ENCODE results near the gene STX2. TPM values are rescaled to one million over a fixed set of nuclear protein-coding genes. Genes with fewer than 3 reads are reported as not detected.

The STX2 gene
- total RNA-seq, 4 donors from 2014 or later, result 46.6 to 80.8 (median 49.1) TPM

DNA sequence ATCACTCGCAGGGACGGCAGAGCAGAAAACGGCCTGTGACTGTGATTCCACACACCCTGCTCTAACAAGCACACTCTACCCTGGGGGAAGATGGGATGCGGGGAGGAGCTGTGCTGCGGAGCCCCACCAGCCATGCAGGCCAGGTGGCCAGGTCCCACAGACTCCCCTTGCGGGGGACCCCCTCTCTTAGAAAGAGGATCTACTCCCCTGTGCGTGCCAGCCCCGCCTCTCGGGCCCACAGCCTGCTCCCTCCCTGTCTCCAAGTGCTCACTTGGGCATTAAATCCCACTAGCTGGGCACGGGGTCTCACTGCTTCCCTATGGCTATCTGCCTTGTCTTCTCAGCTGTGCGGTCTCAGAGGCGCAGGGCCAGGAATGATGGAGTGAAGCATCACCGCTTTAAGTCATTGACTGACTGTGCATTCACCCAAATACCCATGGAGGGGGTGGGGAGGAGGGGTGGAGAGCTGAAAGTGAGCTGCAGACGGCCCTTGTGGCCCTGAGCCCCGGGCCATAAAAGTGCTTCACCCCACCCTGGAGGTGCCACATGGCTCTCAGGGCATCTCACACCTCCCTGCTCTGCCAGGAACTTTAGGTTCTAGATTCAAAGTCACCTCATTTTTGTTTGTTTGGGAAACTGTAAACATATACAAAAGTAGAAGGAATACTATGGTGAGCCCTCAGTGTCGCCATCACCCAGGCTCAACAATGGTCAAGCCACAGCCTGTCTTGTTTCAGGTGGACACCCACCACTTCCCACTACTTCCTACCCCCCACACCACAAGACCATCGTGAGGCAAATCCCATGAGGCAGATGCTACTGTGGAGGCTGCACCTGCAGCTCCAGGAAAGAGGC lies 9.4 kb downstream of the STX2 start:
- H3K4me1 ChIP-seq, result peaks cover 10 to 56% (median 43%) of the 10 kb centered on the region in 4 donors
- no peaks in the 10 kb centered on the region for H3K27me3 ChIP-seq
- peaks cover 0 to 13% (median 4%) of the 10 kb centered on the region in 4 donors for H3K36me3 ChIP-seq
- intact Hi-C loops (cut with DNase I), result no loop called here
- TF ChIP-seq POLR2AphosphoS5 (IDR thresholded peaks at IDR 0.05) (no peak), POLR2A (IDR thresholded peaks at IDR 0.05; ENCODE audit: low read depth) (no peak), EP300 (IDR thresholded peaks at IDR 0.05) (no peak)
- TF ChIP-seq, protein P1, sequence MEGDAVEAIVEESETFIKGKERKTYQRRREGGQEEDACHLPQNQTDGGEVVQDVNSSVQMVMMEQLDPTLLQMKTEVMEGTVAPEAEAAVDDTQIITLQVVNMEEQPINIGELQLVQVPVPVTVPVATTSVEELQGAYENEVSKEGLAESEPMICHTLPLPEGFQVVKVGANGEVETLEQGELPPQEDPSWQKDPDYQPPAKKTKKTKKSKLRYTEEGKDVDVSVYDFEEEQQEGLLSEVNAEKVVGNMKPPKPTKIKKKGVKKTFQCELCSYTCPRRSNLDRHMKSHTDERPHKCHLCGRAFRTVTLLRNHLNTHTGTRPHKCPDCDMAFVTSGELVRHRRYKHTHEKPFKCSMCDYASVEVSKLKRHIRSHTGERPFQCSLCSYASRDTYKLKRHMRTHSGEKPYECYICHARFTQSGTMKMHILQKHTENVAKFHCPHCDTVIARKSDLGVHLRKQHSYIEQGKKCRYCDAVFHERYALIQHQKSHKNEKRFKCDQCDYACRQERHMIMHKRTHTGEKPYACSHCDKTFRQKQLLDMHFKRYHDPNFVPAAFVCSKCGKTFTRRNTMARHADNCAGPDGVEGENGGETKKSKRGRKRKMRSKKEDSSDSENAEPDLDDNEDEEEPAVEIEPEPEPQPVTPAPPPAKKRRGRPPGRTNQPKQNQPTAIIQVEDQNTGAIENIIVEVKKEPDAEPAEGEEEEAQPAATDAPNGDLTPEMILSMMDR (IDR thresholded peaks at IDR 0.05), result no peak
- 85% methylated on average over 14 of the region's 17 CpGs for WGBS
- no peak overlapping the region for H3K4me3 ChIP-seq
- DNase-seq (ENCODE audit: extremely low spot score), result no peak
- no peaks in the 10 kb centered on the region for H3K9me3 ChIP-seq
- no peak overlapping the region for H3K27ac ChIP-seq (replicated peaks in 1 of 4)

- Histone ChIP-seq H3K27ac (replicated peaks in 1 of 4) (no peak overlapping the region), H3K4me1 (peaks cover 10 to 56% (median 43%) of the 10 kb centered on the region in 4 donors), H3K4me3 (no peak overlapping the region), H3K36me3 (peaks cover 0 to 17% (median 5%) of the 10 kb centered on the region in 4 donors), H3K9me3 (no peaks in the 10 kb centered on the region), H3K27me3 (no peaks in the 10 kb centered on the region)
- TF ChIP-seq POLR2AphosphoS5 (IDR thresholded peaks at IDR 0.05), result no peak
- no peak for TF ChIP-seq POLR2A (IDR thresholded peaks at IDR 0.05; ENCODE audit: low read depth)
- TF ChIP-seq EP300 (IDR thresholded peaks at IDR 0.05), result no peak
- TF ChIP-seq, protein P1 (IDR thresholded peaks at IDR 0.05), result no peak
- intact Hi-C loops (cut with DNase I), result no loop called here
- 95% methylated on average over 8 of the region's 8 CpGs for WGBS
- no peak for DNase-seq (ENCODE audit: extremely low spot score)
These were observed 10.2 kb downstream of the STX2 start for GRCh38 chr12:130828895-130829294.

GRCh38 chr12:130827432-130827831 lies 11.6 kb downstream of the STX2 start:
- H3K27ac ChIP-seq (replicated peaks in 1 of 4), result peak overlapping the region; percentile 57 to 83 (median 64)
- TF ChIP-seq POLR2AphosphoS5 (IDR thresholded peaks at IDR 0.05), result no peak
- TF ChIP-seq POLR2A (IDR thresholded peaks at IDR 0.05; ENCODE audit: low read depth), result no peak
- no peak for TF ChIP-seq EP300 (IDR thresholded peaks at IDR 0.05)
- TF ChIP-seq, protein P1 (IDR thresholded peaks at IDR 0.05), result no peak
- intact Hi-C loops (cut with DNase I), result no loop called here
- H3K9me3 ChIP-seq, result no peaks in the 10 kb centered on the region
- 10% methylated on average over 3 of the region's 3 CpGs for WGBS
- H3K4me3 ChIP-seq, result peak overlapping the region in 1 of 4 donors; percentile 23
- peaks cover 0 to 22% (median 17%) of the 10 kb centered on the region in 4 donors for H3K36me3 ChIP-seq
- no peak for DNase-seq (ENCODE audit: extremely low spot score)
- no peaks in the 10 kb centered on the region for H3K27me3 ChIP-seq
- peaks cover 2 to 41% (median 33%) of the 10 kb centered on the region in 4 donors for H3K4me1 ChIP-seq

GRCh38 chr12:130826151-130826801 lies 12.8 kb downstream of the STX2 start:
- Histone ChIP-seq H3K27me3 (no peaks in the 10 kb centered on the region), H3K27ac (replicated peaks in 1 of 4) (peak overlapping the region in 3 of 4 donors; percentile 59 to 83 (median 70)), H3K36me3 (peaks cover 0 to 32% (median 25%) of the 10 kb centered on the region in 4 donors), H3K4me3 (no peak overlapping the region), H3K9me3 (no peaks in the 10 kb centered on the region), H3K4me1 (peaks cover 2 to 36% (median 28%) of the 10 kb centered on the region in 4 donors)
- intact Hi-C loops (cut with DNase I), result no loop called here
- WGBS, result 71% methylated on average over 18 of the region's 21 CpGs
- DNase-seq (ENCODE audit: extremely low spot score), result no peak
- TF ChIP-seq POLR2AphosphoS5 (IDR thresholded peaks at IDR 0.05) (peak; percentile 11 to 32), POLR2A (IDR thresholded peaks at IDR 0.05; ENCODE audit: low read depth) (no peak), EP300 (IDR thresholded peaks at IDR 0.05) (no peak)
- TF ChIP-seq, protein P1 (IDR thresholded peaks at IDR 0.05), result peak; percentile 59 to 79 (median 59)

All from esophagus muscularis mucosa (tissue), 4 donors.